Activated naive CD8-positive, alpha-beta T cell treated with anti-CD3 and anti-CD28 coated beads, Interleukin-2, amount 10 ng/mL, durations not matched to agents 7 days and 5 days (primary cell): ENCODE data around the gene PAK2. TPM values are rescaled to one million over a fixed set of nuclear protein-coding genes. Genes with fewer than 3 reads are reported as not detected.

Experiments
- ATAC-seq: fragments of 150-1000 bp; cut with Tn5 transposase; one replicate; pipeline ENCODE4 v1.10.0; 2021; ENCODE audit warnings: low read depth, moderate library complexity
- POLR2A ChIA-PET: fragments of 350-600 bp; sonication (Branson Sonifier 250); formaldehyde crosslinking; loops from one replicate; lab custom pipeline; 2021; ENCODE audit warnings: antibody characterized with exemption; lab: Charles Lee
- DNase-seq: peaks from one replicate; pipeline ENCODE4 v3.0.0; 2021
- H3K27ac Mint-ChIP-seq: one replicate; pipeline ENCODE4 v1.8.0; 2022; ENCODE audit warnings: mild to moderate bottlenecking, mixed read lengths
- H3K27me3 Mint-ChIP-seq: one replicate; pipeline ENCODE4 v1.8.0; 2022; ENCODE audit warnings: mild to moderate bottlenecking, moderate library complexity, mixed read lengths
- H3K36me3 Mint-ChIP-seq: one replicate; pipeline ENCODE4 v1.8.0; 2021; ENCODE audit warnings: mild to moderate bottlenecking, mixed read lengths
- H3K4me1 Mint-ChIP-seq: one replicate; pipeline ENCODE4 v1.8.0; 2021; ENCODE audit warnings: mixed read lengths
- H3K4me3 Mint-ChIP-seq: one replicate; pipeline ENCODE4 v1.8.0; 2022; ENCODE audit warnings: mild to moderate bottlenecking, moderate library complexity, mixed read lengths
- H3K9me3 Mint-ChIP-seq: one replicate; pipeline ENCODE4 v1.8.0; 2021; ENCODE audit warnings: mixed read lengths
- total RNA-seq, 2 experiments: library from RNA; stranded (reverse); gene quantifications; one replicate each; pipeline ENCODE4 v1.2.3, GENCODE V29; 2021

Gene PAK2
- total RNA-seq, 2 experiments from 2014 or later: 77.2 to 81.3 TPM

GRCh38 chr3:196777836-196778235 lies 38.2 kb downstream of the PAK2 start:
- no peak overlapping the region for H3K27ac Mint-ChIP-seq
- H3K4me1 Mint-ChIP-seq: peaks cover 19% of the 10 kb centered on the region
- POLR2A ChIA-PET: no interaction called here
- ATAC-seq: no peak
- peaks cover 56% of the 10 kb centered on the region for H3K36me3 Mint-ChIP-seq
- DNase-seq: no peak
- H3K4me3 Mint-ChIP-seq: no peak overlapping the region
- peaks cover 13% of the 10 kb centered on the region for H3K9me3 Mint-ChIP-seq
- H3K27me3 Mint-ChIP-seq: no peaks in the 10 kb centered on the region

GRCh38 chr3:196778755-196779154 lies 39.1 kb downstream of the PAK2 start:
- no peak for DNase-seq
- H3K27me3 Mint-ChIP-seq: no peaks in the 10 kb centered on the region
- POLR2A ChIA-PET: no interaction called here
- H3K27ac Mint-ChIP-seq: no peak overlapping the region
- H3K4me3 Mint-ChIP-seq: no peak overlapping the region
- ATAC-seq: no peak
- peaks cover 13% of the 10 kb centered on the region for H3K9me3 Mint-ChIP-seq
- peaks cover 65% of the 10 kb centered on the region for H3K36me3 Mint-ChIP-seq
- H3K4me1 Mint-ChIP-seq: peaks cover 14% of the 10 kb centered on the region

GRCh38 chr3:196782511-196782910 lies 42.9 kb downstream of the PAK2 start:
- ATAC-seq (no peak), DNase-seq (no peak)
- Mint-ChIP-seq H3K36me3 (peaks cover 72% of the 10 kb centered on the region), H3K4me1 (peaks cover 2% of the 10 kb centered on the region), H3K9me3 (peaks cover 16% of the 10 kb centered on the region), H3K27ac (no peak overlapping the region), H3K27me3 (no peaks in the 10 kb centered on the region), H3K4me3 (no peak overlapping the region)
- POLR2A ChIA-PET: no interaction called here

- peak overlapping the region; percentile 32 for H3K27ac Mint-ChIP-seq
- ATAC-seq: no peak
These were observed 48.9 kb downstream of the PAK2 start for GRCh38 chr3:196788528-196788927.

GRCh38 chr3:196789885-196790359 lies 50.3 kb downstream of the PAK2 start:
- H3K9me3 Mint-ChIP-seq: peaks cover 19% of the 10 kb centered on the region
- H3K27ac Mint-ChIP-seq: no peak overlapping the region
- no peaks in the 10 kb centered on the region for H3K27me3 Mint-ChIP-seq
- peaks cover 6% of the 10 kb centered on the region for H3K4me1 Mint-ChIP-seq
- ATAC-seq: no peak
- DNase-seq: no peak
- POLR2A ChIA-PET: no interaction called here
- H3K4me3 Mint-ChIP-seq: no peak overlapping the region
- H3K36me3 Mint-ChIP-seq: peaks cover 81% of the 10 kb centered on the region

More at GRCh38 chr3:196788528-196788927, 48.9 kb downstream of the PAK2 start:
- no peaks in the 10 kb centered on the region for H3K27me3 Mint-ChIP-seq
- POLR2A ChIA-PET: no interaction called here
- H3K9me3 Mint-ChIP-seq: peaks cover 15% of the 10 kb centered on the region
- peaks cover 3% of the 10 kb centered on the region for H3K4me1 Mint-ChIP-seq
- peaks cover 76% of the 10 kb centered on the region for H3K36me3 Mint-ChIP-seq
- DNase-seq: no peak
- H3K4me3 Mint-ChIP-seq: no peak overlapping the region

- POLR2A ChIA-PET: no interaction called here
- H3K4me3 Mint-ChIP-seq: no peak overlapping the region
- no peaks in the 10 kb centered on the region for H3K27me3 Mint-ChIP-seq
- DNase-seq (no peak), ATAC-seq (no peak)
- H3K27ac Mint-ChIP-seq: no peak overlapping the region
- H3K4me1 Mint-ChIP-seq: peaks cover 7% of the 10 kb centered on the region
- peaks cover 16% of the 10 kb centered on the region for H3K9me3 Mint-ChIP-seq
- H3K36me3 Mint-ChIP-seq: peaks cover 79% of the 10 kb centered on the region
These were observed 51.0 kb downstream of the PAK2 start for GRCh38 chr3:196790636-196791035.

GRCh38 chr3:196792771-196793170 lies 53.1 kb downstream of the PAK2 start:
- Mint-ChIP-seq H3K27me3 (no peaks in the 10 kb centered on the region), H3K4me3 (no peak overlapping the region), H3K9me3 (peaks cover 16% of the 10 kb centered on the region), H3K27ac (no peak overlapping the region), H3K36me3 (peaks cover 69% of the 10 kb centered on the region), H3K4me1 (peaks cover 7% of the 10 kb centered on the region)
- no peak for ATAC-seq
- DNase-seq: no peak
- POLR2A ChIA-PET: no interaction called here

GRCh38 chr3:196793246-196793645 lies 53.6 kb downstream of the PAK2 start:
- H3K27ac Mint-ChIP-seq: no peak overlapping the region
- H3K27me3 Mint-ChIP-seq: no peaks in the 10 kb centered on the region
- ATAC-seq (no peak), DNase-seq (no peak)
- H3K9me3 Mint-ChIP-seq: peaks cover 16% of the 10 kb centered on the region
- H3K36me3 Mint-ChIP-seq: peaks cover 68% of the 10 kb centered on the region
- no peak overlapping the region for H3K4me3 Mint-ChIP-seq
- peaks cover 7% of the 10 kb centered on the region for H3K4me1 Mint-ChIP-seq
- POLR2A ChIA-PET: no interaction called here

GRCh38 chr3:196794467-196794866 lies 54.8 kb downstream of the PAK2 start:
- ATAC-seq (no peak), DNase-seq (no peak)
- Mint-ChIP-seq H3K4me1 (peaks cover 4% of the 10 kb centered on the region), H3K4me3 (no peak overlapping the region), H3K27me3 (no peaks in the 10 kb centered on the region), H3K9me3 (peaks cover 12% of the 10 kb centered on the region), H3K36me3 (peaks cover 61% of the 10 kb centered on the region), H3K27ac (no peak overlapping the region)
- POLR2A ChIA-PET: no interaction called here

- ATAC-seq (no peak), DNase-seq (no peak)
- Mint-ChIP-seq H3K4me1 (peaks cover 7% of the 10 kb centered on the region), H3K9me3 (peaks cover 6% of the 10 kb centered on the region), H3K27me3 (no peaks in the 10 kb centered on the region), H3K27ac (no peak overlapping the region), H3K36me3 (peaks cover 48% of the 10 kb centered on the region), H3K4me3 (no peak overlapping the region)
- POLR2A ChIA-PET: no interaction called here
These were observed 56.7 kb downstream of the PAK2 start for GRCh38 chr3:196796317-196796716.

- Mint-ChIP-seq H3K9me3 (no peaks in the 10 kb centered on the region), H3K4me1 (peaks cover 13% of the 10 kb centered on the region), H3K36me3 (peaks cover 23% of the 10 kb centered on the region), H3K27ac (no peak overlapping the region), H3K27me3 (no peaks in the 10 kb centered on the region), H3K4me3 (no peak overlapping the region)
- DNase-seq: no peak
- no peak for ATAC-seq
- POLR2A ChIA-PET: no interaction called here
These were observed 61.2 kb downstream of the PAK2 start for GRCh38 chr3:196800742-196801434.

- DNase-seq (no peak), ATAC-seq (peak; percentile 14)
- H3K36me3 Mint-ChIP-seq: peaks cover 35% of the 10 kb centered on the region
- no peaks in the 10 kb centered on the region for H3K9me3 Mint-ChIP-seq
- POLR2A ChIA-PET: no interaction called here
- H3K4me1 Mint-ChIP-seq: peaks cover 13% of the 10 kb centered on the region
- H3K27ac Mint-ChIP-seq: peak overlapping the region; percentile 49
- no peak overlapping the region for H3K4me3 Mint-ChIP-seq
- no peaks in the 10 kb centered on the region for H3K27me3 Mint-ChIP-seq
These were observed 64.3 kb downstream of the PAK2 start for GRCh38 chr3:196803891-196804468.

- Mint-ChIP-seq H3K4me3 (no peak overlapping the region), H3K9me3 (no peaks in the 10 kb centered on the region), H3K27me3 (no peaks in the 10 kb centered on the region), H3K4me1 (peaks cover 13% of the 10 kb centered on the region), H3K27ac (no peak overlapping the region), H3K36me3 (peaks cover 36% of the 10 kb centered on the region)
- DNase-seq (no peak), ATAC-seq (no peak)
- POLR2A ChIA-PET: no interaction called here
These were observed 65.1 kb downstream of the PAK2 start for GRCh38 chr3:196804773-196805172.

- ATAC-seq (no peak), DNase-seq (no peak)
- H3K4me3 Mint-ChIP-seq: no peak overlapping the region
- H3K36me3 Mint-ChIP-seq: peaks cover 46% of the 10 kb centered on the region
- no peaks in the 10 kb centered on the region for H3K4me1 Mint-ChIP-seq
- H3K27ac Mint-ChIP-seq: peak overlapping the region; percentile 60
- no peaks in the 10 kb centered on the region for H3K27me3 Mint-ChIP-seq
- H3K9me3 Mint-ChIP-seq: no peaks in the 10 kb centered on the region
- POLR2A ChIA-PET: no interaction called here
These were observed 71.4 kb downstream of the PAK2 start for GRCh38 chr3:196810963-196811581.
